HG03108 (cell line): ENCODE measurements around the gene MOG.
A peak's percentile ranks its signal among the peaks of the same experiment; 100 is the strongest.
"Not testable (repeated sequence)": the region's sequence is repeated elsewhere in the genome, so short reads cannot be mapped to it uniquely, and the experiment has no call there.

ENCODE experiments used
- ATAC-seq: cut with Tn5 transposase; IDR thresholded peaks from one replicate; pipeline ENCODE4 v1.9.1; 2021; ENCODE audit warnings: moderate library complexity; ENCODE audit not compliant: unreplicated experiment

Gene MOG

GRCh38 chr6:29637247-29637646 is 19.6 kb upstream of the MOG start:
- no peak for ATAC-seq

- no peak for ATAC-seq
Measured at GRCh38 chr6:29641430-29642148, 15.3 kb upstream of the MOG start.

GRCh38 chr6:29647927-29648642 is 8.8 kb upstream of the MOG start:
- no peak for ATAC-seq

- ATAC-seq, result peak; percentile 97
Measured at GRCh38 chr6:29649701-29650673, 6.9 kb upstream of the MOG start.

GRCh38 chr6:29651413-29652197 is 5.3 kb upstream of the MOG start:
- ATAC-seq, result no peak

GRCh38 chr6:29652198-29652584 is 4.7 kb upstream of the MOG start:
- ATAC-seq, result no peak

GRCh38 chr6:29653452-29654038 is 3.3 kb upstream of the MOG start:
- ATAC-seq, result no peak

GRCh38 chr6:29655658-29656057 is 1.2 kb upstream of the MOG start:
- no peak for ATAC-seq

- ATAC-seq, result no peak
Measured at GRCh38 chr6:29656157-29656556, 735 bp upstream of the MOG start.

GRCh38 chr6:29661071-29661470 is 4.2 kb downstream of the MOG start:
- no peak for ATAC-seq

GRCh38 chr6:29661502-29662141 is 4.7 kb downstream of the MOG start:
- not testable (repeated sequence) for ATAC-seq

GRCh38 chr6:29663300-29664042 is 6.6 kb downstream of the MOG start:
- ATAC-seq, result no peak

- no peak for ATAC-seq
Measured at GRCh38 chr6:29665942-29666825, 9.3 kb downstream of the MOG start.

- no peak for ATAC-seq
Measured at GRCh38 chr6:29666826-29667130, 9.9 kb downstream of the MOG start.

GRCh38 chr6:29667158-29667557 is 10.3 kb downstream of the MOG start:
- ATAC-seq, result no peak

- ATAC-seq, result no peak
Measured at GRCh38 chr6:29671026-29671425, 14.1 kb downstream of the MOG start.

GRCh38 chr6:29672116-29672515 is 15.2 kb downstream of the MOG start:
- not testable (repeated sequence) for ATAC-seq

GRCh38 chr6:29673161-29673560 is 16.3 kb downstream of the MOG start:
- no peak for ATAC-seq
